DOHH2 (cell line): Measurements from ENCODE around the gene OR4L1.

ENCODE experiments used
- H3F3A ChIP-seq: fragments of 200-600 bp; sonication (generic), shearing (Covaris generic); 2 replicates; pipeline ENCODE4 v1.6.0; 2016; ENCODE audit warnings: antibody characterized with exemption, mild to moderate bottlenecking; ENCODE audit not compliant: control insufficient read depth, insufficient read depth
- H3K27ac ChIP-seq: fragments of 200-600 bp; sonication (generic); 2 replicates; pipeline ENCODE4 v1.5.1; 2014; ENCODE audit warnings: low read depth, mild to moderate bottlenecking, low read length, moderate library complexity
- H3K27me3 ChIP-seq: fragments of 200-600 bp; sonication (generic); 2 replicates; pipeline ENCODE4 v1.6.1; 2014; ENCODE audit warnings: mild to moderate bottlenecking, low read length, mixed read lengths; ENCODE audit not compliant: control insufficient read depth
- H3K36me3 ChIP-seq: fragments of 200-600 bp; sonication (generic); 2 replicates; pipeline ENCODE4 v1.6.1; 2014; ENCODE audit warnings: mild to moderate bottlenecking, low read length, moderate library complexity, mixed read lengths; ENCODE audit not compliant: control insufficient read depth
- H3K4me1 ChIP-seq: fragments of 200-600 bp; sonication (generic); 2 replicates; pipeline ENCODE4 v1.6.1; 2014; ENCODE audit warnings: mild to moderate bottlenecking, low read length, mixed read lengths; ENCODE audit not compliant: control insufficient read depth
- H3K4me2 ChIP-seq: fragments of 200-600 bp; sonication (generic); 2 replicates; pipeline ENCODE4 v1.6.0; 2014; ENCODE audit warnings: mild to moderate bottlenecking, low read length, moderate library complexity
- H3K4me3 ChIP-seq: fragments of 200-600 bp; sonication (generic); 2 replicates; pipeline ENCODE4 v1.5.1; 2014; ENCODE audit warnings: mild to moderate bottlenecking, low read length, mixed read lengths
- H3K79me2 ChIP-seq: fragments of 200-600 bp; sonication (generic); 2 replicates; pipeline ENCODE4 v1.6.1; 2014; ENCODE audit warnings: mild to moderate bottlenecking, low read length, mixed read lengths; ENCODE audit not compliant: control insufficient read depth
- H3K9me2 ChIP-seq: fragments of 200-600 bp; sonication (generic); replicated peaks from 2 replicates; pipeline ENCODE4 v1.6.1; 2014; ENCODE audit warnings: mild to moderate bottlenecking, low read length, mixed read lengths; ENCODE audit not compliant: control insufficient read depth
- H3K9me3 ChIP-seq: fragments of 200-600 bp; sonication (generic); 2 replicates; pipeline ENCODE4 v1.6.1; 2014; ENCODE audit warnings: antibody characterized with exemption, low read length, mixed read lengths; ENCODE audit not compliant: control insufficient read depth, insufficient read depth
- H4K20me1 ChIP-seq: fragments of 200-600 bp; sonication (generic); 2 replicates; pipeline ENCODE4 v1.6.0; 2014; ENCODE audit warnings: low read depth, mild to moderate bottlenecking, antibody characterized with exemption, low read length, moderate library complexity; ENCODE audit not compliant: control insufficient read depth, insufficient read depth
- EZH2phosphoT487 ChIP-seq: fragments of 200-600 bp; sonication (generic); IDR thresholded peaks from 2 replicates; pipeline ENCODE4 v1.6.1; 2017; ENCODE audit warnings: borderline replicate concordance, mild to moderate bottlenecking, antibody characterized with exemption, low read length, moderate library complexity, mixed read lengths
- TF ChIP-seq, protein P1 (sequence below): fragments of 200-600 bp; sonication (generic); IDR thresholded peaks from one replicate; pipeline ENCODE4 v1.5.1; 2014; ENCODE audit warnings: antibody characterized with exemption, mild to moderate bottlenecking, low read depth, low read length; ENCODE audit not compliant: poor library complexity, severe bottlenecking

Gene OR4L1

GRCh38 chr14:20059745-20060144 lies at the start of gene OR4L1:
OR4L1 (plus strand) TSS chr14:20060045; CDS start chr14:20060045, 0 bp downstream.
- no peaks in the 10 kb centered on the region for H3K4me1 ChIP-seq
- no peaks in the 10 kb centered on the region for H3K79me2 ChIP-seq
- no peaks in the 10 kb centered on the region for H3K36me3 ChIP-seq
- no peak within 1 kb of the TSS for H3K4me2 ChIP-seq
- H3K9me2 ChIP-seq, result no peaks in the 10 kb centered on the region
- no peaks in the 10 kb centered on the region for H3K9me3 ChIP-seq
- no peaks in the 10 kb centered on the region for H3F3A ChIP-seq
- H3K4me3 ChIP-seq, result no peak within 1 kb of the TSS
- H4K20me1 ChIP-seq, result no peaks in the 10 kb centered on the region
- H3K27me3 ChIP-seq, result no peaks in the 10 kb centered on the region
- no peak within 1 kb of the TSS for H3K27ac ChIP-seq
- TF ChIP-seq, protein P1, sequence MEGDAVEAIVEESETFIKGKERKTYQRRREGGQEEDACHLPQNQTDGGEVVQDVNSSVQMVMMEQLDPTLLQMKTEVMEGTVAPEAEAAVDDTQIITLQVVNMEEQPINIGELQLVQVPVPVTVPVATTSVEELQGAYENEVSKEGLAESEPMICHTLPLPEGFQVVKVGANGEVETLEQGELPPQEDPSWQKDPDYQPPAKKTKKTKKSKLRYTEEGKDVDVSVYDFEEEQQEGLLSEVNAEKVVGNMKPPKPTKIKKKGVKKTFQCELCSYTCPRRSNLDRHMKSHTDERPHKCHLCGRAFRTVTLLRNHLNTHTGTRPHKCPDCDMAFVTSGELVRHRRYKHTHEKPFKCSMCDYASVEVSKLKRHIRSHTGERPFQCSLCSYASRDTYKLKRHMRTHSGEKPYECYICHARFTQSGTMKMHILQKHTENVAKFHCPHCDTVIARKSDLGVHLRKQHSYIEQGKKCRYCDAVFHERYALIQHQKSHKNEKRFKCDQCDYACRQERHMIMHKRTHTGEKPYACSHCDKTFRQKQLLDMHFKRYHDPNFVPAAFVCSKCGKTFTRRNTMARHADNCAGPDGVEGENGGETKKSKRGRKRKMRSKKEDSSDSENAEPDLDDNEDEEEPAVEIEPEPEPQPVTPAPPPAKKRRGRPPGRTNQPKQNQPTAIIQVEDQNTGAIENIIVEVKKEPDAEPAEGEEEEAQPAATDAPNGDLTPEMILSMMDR, result no peak
- TF ChIP-seq EZH2phosphoT487, result no peak

- no peak within 1 kb of the TSS for H3K27ac ChIP-seq
- H4K20me1 ChIP-seq, result no peaks in the 10 kb centered on the region
- no peak within 1 kb of the TSS for H3K4me2 ChIP-seq
- H3K4me1 ChIP-seq, result no peaks in the 10 kb centered on the region
- H3K9me3 ChIP-seq, result no peaks in the 10 kb centered on the region
- TF ChIP-seq, protein P1, result no peak
- no peak for TF ChIP-seq EZH2phosphoT487
- no peaks in the 10 kb centered on the region for H3K27me3 ChIP-seq
- no peak within 1 kb of the TSS for H3K4me3 ChIP-seq
- no peaks in the 10 kb centered on the region for H3K79me2 ChIP-seq
- no peaks in the 10 kb centered on the region for H3K9me2 ChIP-seq
- no peaks in the 10 kb centered on the region for H3K36me3 ChIP-seq
- no peaks in the 10 kb centered on the region for H3F3A ChIP-seq
Measured at GRCh38 chr14:20019257-20019865, 40.5 kb upstream of the OR4L1 start, which contains the start of gene OR4K14. OR4K14 (minus strand) TSS chr14:20019307; CDS start chr14:20015193, 4,114 bp downstream.

GRCh38 chr14:20031058-20031457 lies 28.8 kb upstream of the OR4L1 start:
- Histone ChIP-seq H3F3A (no peaks in the 10 kb centered on the region), H3K4me1 (no peaks in the 10 kb centered on the region), H3K4me2 (no peak overlapping the region), H3K36me3 (no peaks in the 10 kb centered on the region), H3K9me2 (no peaks in the 10 kb centered on the region), H3K27ac (no peak overlapping the region), H3K4me3 (no peak overlapping the region), H4K20me1 (no peaks in the 10 kb centered on the region), H3K9me3 (no peaks in the 10 kb centered on the region), H3K79me2 (no peaks in the 10 kb centered on the region), H3K27me3 (no peaks in the 10 kb centered on the region)
- TF ChIP-seq, protein P1, result no peak
- TF ChIP-seq EZH2phosphoT487, result no peak
